Lung (tissue), 12 donors: ENCODE data around the gene EXOC6. TPM values are rescaled to one million over a fixed set of nuclear protein-coding genes. Genes with fewer than 3 reads are reported as not detected.

Experiments
- ATAC-seq: fragments of 200-7000 bp; cut with Tn5 transposase; one replicate; pipeline ENCODE4 v1.9.1; 2020; ENCODE audit warnings: moderate number of reproducible peaks; ENCODE audit not compliant: insufficient read depth, low FRiP score
- DNase-seq, 3 donors: peaks; one replicate each; pipeline ENCODE4 v3.0.0-alpha.2; 2013 to 2017
- H3K27ac ChIP-seq, 2 donors: one replicate each; pipeline ENCODE4 v1.5.1; 2013; ENCODE audit warnings: mild to moderate bottlenecking in 2 of 2, moderate library complexity in 2 of 2, control low read depth in 1 of 2, inconsistent platforms in 1 of 2, low read depth in 1 of 2, low read length in 1 of 2
- H3K27me3 ChIP-seq, 3 donors: one replicate each; pipeline ENCODE4 v1.5.1; 2013; ENCODE audit warnings: low read length in 2 of 3; ENCODE audit not compliant: control insufficient read depth in 3 of 3, insufficient read depth in 3 of 3
- H3K36me3 ChIP-seq, 4 donors: one replicate each; pipeline ENCODE4 v1.5.1; 2013; ENCODE audit warnings: low read length in 4 of 4, mild to moderate bottlenecking in 1 of 4, moderate library complexity in 1 of 4; ENCODE audit not compliant: control insufficient read depth in 4 of 4, insufficient read depth in 4 of 4
- H3K4me1 ChIP-seq, 5 donors: one replicate each; pipeline ENCODE4 v1.5.1; 2013; ENCODE audit warnings: low read length in 5 of 5, mild to moderate bottlenecking in 2 of 5, moderate library complexity in 1 of 5; ENCODE audit not compliant: control insufficient read depth in 5 of 5, insufficient read depth in 5 of 5
- H3K4me3 ChIP-seq: one replicate; pipeline ENCODE4 v1.5.1; 2013; ENCODE audit warnings: mild to moderate bottlenecking, control low read depth, moderate library complexity
- H3K9ac ChIP-seq, 2 donors: one replicate each; pipeline ENCODE4 v1.5.1; 2013; ENCODE audit warnings: low read length in 2 of 2, control low read depth in 1 of 2; ENCODE audit not compliant: insufficient read depth in 1 of 2
- H3K9me3 ChIP-seq, 4 donors: one replicate each; pipeline ENCODE4 v1.5.1; 2013; ENCODE audit warnings: low read length in 3 of 4, mild to moderate bottlenecking in 1 of 4, moderate library complexity in 1 of 4; ENCODE audit not compliant: control insufficient read depth in 4 of 4, insufficient read depth in 3 of 4
- CTCF ChIP-seq: IDR thresholded peaks from 2 replicates; pipeline ENCODE4 v1.5.1; 2012; ENCODE audit warnings: mild to moderate bottlenecking; ENCODE audit errors: control extremely low read depth, extremely low read depth
- WGBS, 2 donors: extraction: QIAGEN DNeasy Blood & Tissue Kit; methylation state at CpG; one replicate each; pipeline ENCODE4 v1.1.7; 2013; 5-methylcytosine and 5-hydroxymethylcytosine counted together
- polyA plus RNA-seq, 2 donors: library from polyadenylated mRNA; stranded (reverse); fragments of 200-250 nt; gene quantifications; one replicate each; pipeline ENCODE4 v1.2.1, GENCODE V29; 2013
- total RNA-seq, 2 donors: library from RNA; depleted of rRNA in 1 of 2; stranded (reverse); fragments of >200 nt in 1 of 2; gene quantifications; one replicate each; pipeline ENCODE4 v1.2.1, GENCODE V29; 2014 to 2021
- donor health status: control.
- donor health status: control.
- donor health status: Bipolar disorder and iron deficiency.
- donor health status: healthy.
- donor health status: DM: yes; HTN: yes; CAD: no.

The EXOC6 gene
- total and polyA plus RNA-seq, 4 donors: 8.6 to 40.1 (median 11.9) TPM

DNA sequence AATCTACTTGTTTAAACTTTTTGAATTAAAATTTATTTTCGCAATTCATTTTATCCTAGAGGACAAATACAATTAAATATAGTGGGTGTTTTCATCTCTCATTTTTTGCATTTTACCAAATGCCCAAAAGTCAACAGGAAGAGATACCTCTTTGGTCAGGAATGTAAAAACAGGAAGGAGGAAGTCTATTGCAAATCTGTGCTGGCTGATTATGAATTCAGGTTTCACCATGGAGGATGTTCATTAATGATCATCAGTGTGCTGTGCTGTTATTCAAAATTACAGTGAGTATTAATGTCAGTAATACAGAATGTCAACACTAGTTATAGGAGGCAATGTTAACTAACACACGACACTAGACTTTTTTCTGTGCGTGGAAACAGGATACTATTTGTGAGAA is 24.7 kb downstream of the EXOC6 start:
- peak in 2 of 3 donors; percentile 6 to 7 for DNase-seq
- Histone ChIP-seq H3K9ac (no peak overlapping the region), H3K4me1 (no peaks in the 10 kb centered on the region), H3K4me3 (no peak overlapping the region), H3K36me3 (no peaks in the 10 kb centered on the region), H3K27ac (no peak overlapping the region), H3K9me3 (no peaks in the 10 kb centered on the region), H3K27me3 (no peaks in the 10 kb centered on the region)
- no peak for TF ChIP-seq CTCF
- ATAC-seq: no peak
- 67 to 74% methylated on average over 3 of the region's 3 CpGs for WGBS, 2 donors

- no peak for ATAC-seq
- DNase-seq: no peak
Observed at GRCh38 chr10:92876509-92877036, 28.3 kb downstream of the EXOC6 start.

DNA sequence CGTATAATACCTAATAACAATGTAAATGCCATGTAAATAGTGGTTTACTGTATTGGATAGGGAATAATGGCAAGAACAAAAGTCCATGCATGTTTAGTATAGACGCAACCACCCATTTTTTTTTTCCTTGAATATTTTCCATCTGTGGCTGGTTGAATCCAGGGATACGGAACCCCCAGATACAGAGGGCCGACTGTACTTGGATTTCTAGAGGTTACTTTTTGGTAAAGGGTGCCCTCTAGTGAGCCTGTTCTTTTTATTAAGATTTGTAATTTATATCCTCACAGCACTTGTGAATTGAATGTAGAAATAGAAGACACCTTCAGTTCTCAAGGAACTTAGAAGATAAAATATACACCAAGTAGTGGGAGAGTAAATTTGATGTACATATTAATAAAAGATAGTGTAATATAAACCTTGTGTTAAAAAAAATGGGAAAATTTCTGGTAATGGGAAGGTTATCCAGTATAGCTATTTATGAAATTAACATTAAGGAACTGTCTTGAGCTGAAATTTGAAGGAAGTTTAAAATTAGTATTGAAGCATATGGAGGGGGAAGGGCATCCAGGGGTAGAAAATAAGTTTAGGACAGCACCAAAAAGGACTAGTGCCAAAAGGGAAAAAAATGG is 32.0 kb downstream of the EXOC6 start:
- Histone ChIP-seq H3K27me3 (no peaks in the 10 kb centered on the region), H3K9me3 (no peaks in the 10 kb centered on the region), H3K27ac (no peak overlapping the region), H3K9ac (no peak overlapping the region), H3K4me3 (no peak overlapping the region), H3K36me3 (no peaks in the 10 kb centered on the region), H3K4me1 (no peaks in the 10 kb centered on the region)
- no peak for ATAC-seq
- peak; percentile 37 for TF ChIP-seq CTCF
- peak in 2 of 3 donors; percentile 73 to 76 for DNase-seq
- 40 to 41% methylated on average over 4 of the region's 4 CpGs for WGBS, 2 donors

More at GRCh38 chr10:92876509-92877036, 28.3 kb downstream of the EXOC6 start:
- Histone ChIP-seq H3K4me3 (no peak overlapping the region), H3K9ac (no peak overlapping the region), H3K27ac (no peak overlapping the region), H3K4me1 (no peaks in the 10 kb centered on the region), H3K27me3 (no peaks in the 10 kb centered on the region), H3K36me3 (no peaks in the 10 kb centered on the region), H3K9me3 (no peaks in the 10 kb centered on the region)
- TF ChIP-seq CTCF: no peak
- WGBS, 2 donors: 29 to 31% methylated on average over 4 of the region's 4 CpGs

- no peaks in the 10 kb centered on the region for H3K4me1 ChIP-seq
- 90 to 91% methylated on average over 2 of the region's 2 CpGs for WGBS, 2 donors
- ATAC-seq (no peak), DNase-seq (no peak)
- H3K27ac ChIP-seq: no peak overlapping the region
- TF ChIP-seq CTCF: no peak
- peak overlapping the region in 1 of 2 donors; percentile 19 for H3K9ac ChIP-seq
- no peaks in the 10 kb centered on the region for H3K36me3 ChIP-seq
- no peaks in the 10 kb centered on the region for H3K9me3 ChIP-seq
- H3K4me3 ChIP-seq: no peak overlapping the region
- no peaks in the 10 kb centered on the region for H3K27me3 ChIP-seq
Observed at GRCh38 chr10:92880917-92881316, 32.6 kb downstream of the EXOC6 start.
